Activated CD4-positive, alpha-beta T cell treated with anti-CD3 and anti-CD28 coated beads, Interleukin-2, amount 50 U/mL, for 16 hours (primary cell): ENCODE results near the gene ZBTB20.
"Not testable (repeated sequence)": the region's sequence is repeated elsewhere in the genome, so short reads cannot be mapped to it uniquely, and the experiment has no call there.

ENCODE experiments used
- DNase-seq: peaks from one replicate; pipeline ENCODE4 v3.0.0-alpha.2; 2020

ZBTB20 gene

GRCh38 chr3:114707252-114707860 lies 439.7 kb downstream of the ZBTB20 start:
- no peak for DNase-seq

DNA sequence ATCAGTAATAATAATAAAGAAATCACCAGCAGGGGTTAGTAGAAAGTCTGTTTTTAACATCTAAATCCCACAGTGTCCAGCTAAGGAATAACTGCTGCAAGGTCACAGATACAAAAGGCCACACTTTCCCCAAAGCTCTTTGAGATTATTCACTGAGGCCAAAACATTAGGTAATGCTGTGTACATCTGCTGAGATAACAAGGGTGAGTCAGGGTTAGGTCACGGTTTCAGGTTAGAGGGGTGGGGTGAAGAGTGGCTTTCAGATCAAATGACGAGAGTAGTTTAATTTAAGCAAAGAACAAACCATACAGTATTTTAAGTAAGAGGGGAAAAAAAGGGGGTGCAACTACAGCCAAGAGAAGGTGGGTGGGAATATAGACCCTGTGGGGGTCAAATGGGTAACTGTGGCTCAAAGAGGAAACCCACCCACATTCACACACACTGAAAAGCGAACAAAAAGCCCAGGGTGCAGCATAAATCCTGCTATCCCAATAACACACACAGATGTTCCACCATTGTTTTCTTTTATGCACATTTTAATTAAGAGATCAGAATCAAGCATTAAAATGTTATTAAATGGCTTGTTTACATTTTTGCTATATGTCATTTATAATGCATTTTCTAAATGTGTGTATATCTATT lies 440.4 kb downstream of the ZBTB20 start:
- DNase-seq: peak; percentile 25

DNA sequence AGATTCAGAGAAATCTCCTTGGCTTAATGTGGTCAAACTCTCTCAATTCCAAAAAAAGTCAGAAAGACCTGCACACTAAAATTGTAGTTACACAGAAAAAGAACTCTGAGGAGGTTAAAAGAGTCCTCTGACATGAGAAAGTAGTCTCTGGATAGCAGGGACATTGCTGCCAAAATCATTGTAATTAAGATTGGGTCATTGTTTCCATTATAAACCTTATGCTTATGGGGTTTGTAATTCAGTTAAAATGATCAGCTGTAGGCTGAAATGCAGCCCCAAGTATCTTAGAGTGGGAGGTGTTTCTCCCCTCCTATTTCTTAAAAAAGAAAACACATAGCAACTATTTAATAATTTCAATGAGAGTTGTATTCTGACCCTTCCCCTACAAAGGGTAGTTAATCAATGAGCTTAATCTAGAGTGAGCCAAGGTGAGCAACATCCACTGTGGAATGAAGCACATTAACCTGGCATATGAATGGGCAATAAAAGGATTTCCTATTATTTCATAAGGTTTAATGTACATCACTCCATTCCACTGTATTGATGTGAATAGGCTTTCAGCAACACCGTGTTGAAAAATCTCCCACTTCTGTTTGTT lies 446.4 kb downstream of the ZBTB20 start:
- DNase-seq: no peak

GRCh38 chr3:114698146-114699105 lies 448.7 kb downstream of the ZBTB20 start:
- DNase-seq: no peak

DNA sequence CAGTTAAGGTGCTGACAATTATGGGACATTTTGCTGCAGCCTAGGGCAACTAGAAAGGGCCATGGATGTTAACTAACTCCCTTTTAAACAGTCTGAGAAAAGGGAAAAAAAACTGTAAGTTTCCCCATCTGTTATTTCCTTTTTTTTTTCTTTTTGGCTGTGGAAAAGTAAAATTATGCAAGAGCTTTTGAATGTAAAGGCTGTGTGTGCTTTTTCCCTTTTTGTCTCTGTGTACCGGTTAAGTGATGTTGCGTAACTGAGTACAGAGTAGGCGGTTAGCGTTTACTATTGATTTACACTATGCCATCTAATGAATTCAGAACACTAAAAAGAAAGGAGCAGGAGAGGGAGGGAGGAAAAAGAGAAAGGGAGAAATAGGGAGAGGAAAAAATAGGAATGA lies 449.7 kb downstream of the ZBTB20 start:
- no peak for DNase-seq

GRCh38 chr3:114694251-114694650 lies 452.8 kb downstream of the ZBTB20 start:
- no peak for DNase-seq

GRCh38 chr3:114691871-114692270 lies 455.2 kb downstream of the ZBTB20 start:
- no peak for DNase-seq

DNA sequence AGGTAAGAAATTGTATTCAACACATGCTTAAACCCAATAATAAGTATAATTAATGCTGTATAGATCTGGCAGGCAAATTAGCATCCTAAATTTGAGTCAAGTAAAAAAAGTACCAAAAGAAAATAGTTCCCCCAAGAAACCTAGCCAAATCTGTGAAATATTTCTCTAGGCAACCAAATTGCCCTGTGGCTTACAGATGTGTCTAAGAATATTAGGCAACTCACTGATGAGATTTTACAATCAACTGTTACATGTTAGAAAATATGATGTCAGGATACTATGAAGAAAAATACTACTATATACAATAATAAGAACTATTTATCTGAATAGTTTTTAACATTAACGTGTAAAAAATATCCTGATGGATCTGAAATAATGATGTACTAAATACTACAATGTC lies 456.2 kb downstream of the ZBTB20 start:
- DNase-seq: no peak

DNA sequence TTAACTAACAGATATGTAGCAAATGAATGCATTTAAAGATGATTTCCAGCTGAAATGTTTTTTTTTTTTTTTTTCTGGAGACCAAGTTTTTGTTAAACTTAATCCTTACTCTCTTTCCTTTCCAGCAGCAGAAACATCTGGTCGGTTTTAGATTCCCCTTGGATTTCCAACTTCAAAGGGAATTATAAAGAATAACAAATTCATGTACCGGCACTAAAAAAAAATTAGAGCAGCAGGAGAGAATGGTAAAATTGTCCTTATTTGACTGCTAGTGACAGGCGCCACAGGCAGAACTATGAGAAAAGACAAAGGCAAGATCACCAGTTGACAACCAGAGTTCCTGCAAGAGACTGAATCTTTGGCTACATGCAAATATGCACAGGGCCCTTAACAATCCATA lies 459.9 kb downstream of the ZBTB20 start:
- DNase-seq: no peak

DNA sequence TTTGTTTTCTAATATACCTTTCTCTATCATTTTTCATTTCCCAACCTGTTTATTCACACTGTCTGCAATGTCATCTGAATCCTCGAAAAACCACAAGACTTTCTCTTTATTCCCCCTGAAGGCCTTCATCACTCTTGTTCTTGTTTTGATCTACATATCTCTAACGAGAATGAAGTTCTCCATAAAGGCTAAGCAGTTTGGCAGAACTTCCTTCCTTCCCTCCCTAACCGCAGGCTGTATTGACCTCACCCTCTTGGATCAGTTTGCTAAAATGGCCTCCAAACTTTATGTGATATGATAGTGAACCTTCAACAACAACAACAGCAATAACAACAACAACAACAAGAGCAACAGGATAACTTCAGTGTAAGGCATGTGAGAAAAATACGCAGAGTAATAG lies 460.5 kb downstream of the ZBTB20 start:
- no peak for DNase-seq

- no peak for DNase-seq
These were observed 461.9 kb downstream of the ZBTB20 start for GRCh38 chr3:114685161-114685560.

GRCh38 chr3:114680299-114680698 lies 466.8 kb downstream of the ZBTB20 start:
- DNase-seq: no peak

GRCh38 chr3:114679773-114680172 lies 467.3 kb downstream of the ZBTB20 start:
- not testable (repeated sequence) for DNase-seq

DNA sequence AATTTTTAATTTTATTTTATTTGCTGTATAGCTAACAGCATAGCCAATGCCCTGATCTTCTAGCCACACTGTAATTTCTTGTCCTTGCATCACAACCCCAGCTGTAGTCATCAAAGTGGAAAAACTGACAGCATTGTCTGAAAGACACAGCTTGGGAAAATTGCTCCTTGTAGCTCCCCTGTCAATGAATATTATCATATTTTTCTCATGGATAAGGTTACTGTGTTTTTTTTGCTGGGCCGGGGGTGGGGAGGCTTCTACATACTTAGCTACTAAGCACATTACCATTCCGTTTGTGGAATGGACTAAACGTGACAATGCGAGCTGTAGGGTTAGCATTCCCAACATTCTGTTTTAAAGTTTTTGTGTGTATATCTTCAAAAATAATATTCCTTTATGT lies 472.0 kb downstream of the ZBTB20 start:
- DNase-seq: no peak

- DNase-seq: no peak
These were observed 473.1 kb downstream of the ZBTB20 start for GRCh38 chr3:114674036-114674435.

GRCh38 chr3:114673481-114673880 lies 473.6 kb downstream of the ZBTB20 start:
- no peak for DNase-seq

- DNase-seq: no peak
These were observed 474.2 kb downstream of the ZBTB20 start for GRCh38 chr3:114672692-114673447.

DNA sequence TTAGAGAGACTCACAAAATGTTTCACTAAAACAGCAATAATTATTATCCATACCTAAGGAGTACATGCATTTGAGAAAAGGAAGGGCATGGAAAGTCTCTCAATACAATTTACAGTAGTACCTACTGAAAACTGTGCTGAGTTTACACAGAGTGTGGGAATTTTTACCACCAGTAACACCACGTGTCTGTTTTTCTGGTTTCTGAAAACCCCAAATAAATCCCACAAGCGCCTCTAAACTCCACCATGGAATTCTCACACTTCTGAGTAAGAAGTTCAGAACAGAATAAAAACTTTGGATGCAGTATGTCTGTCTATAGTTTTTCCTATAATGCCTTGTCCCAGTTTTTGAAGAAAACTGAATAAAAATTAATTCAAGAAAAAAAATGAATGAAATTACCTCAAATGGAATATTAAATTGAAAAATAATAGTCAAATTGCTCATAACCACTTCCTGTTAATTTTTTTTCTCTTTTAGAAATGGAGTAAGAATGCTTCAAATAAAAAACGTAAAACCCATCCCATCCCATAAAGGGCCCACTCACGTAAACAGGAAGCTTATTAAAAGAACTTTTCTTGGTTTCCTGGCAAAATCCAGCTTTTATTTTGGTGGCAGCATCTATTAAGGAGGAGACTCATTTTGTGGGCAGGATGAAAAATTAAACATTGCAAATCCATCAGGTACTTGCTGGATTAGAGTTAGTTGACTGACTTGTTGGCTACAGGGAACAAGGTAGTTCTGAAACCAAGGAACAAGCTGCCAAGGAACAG lies 475.2 kb downstream of the ZBTB20 start:
- no peak for DNase-seq

GRCh38 chr3:114669614-114670013 lies 477.5 kb downstream of the ZBTB20 start:
- DNase-seq: no peak

GRCh38 chr3:114668099-114668498 lies 479.0 kb downstream of the ZBTB20 start:
- no peak for DNase-seq

DNA sequence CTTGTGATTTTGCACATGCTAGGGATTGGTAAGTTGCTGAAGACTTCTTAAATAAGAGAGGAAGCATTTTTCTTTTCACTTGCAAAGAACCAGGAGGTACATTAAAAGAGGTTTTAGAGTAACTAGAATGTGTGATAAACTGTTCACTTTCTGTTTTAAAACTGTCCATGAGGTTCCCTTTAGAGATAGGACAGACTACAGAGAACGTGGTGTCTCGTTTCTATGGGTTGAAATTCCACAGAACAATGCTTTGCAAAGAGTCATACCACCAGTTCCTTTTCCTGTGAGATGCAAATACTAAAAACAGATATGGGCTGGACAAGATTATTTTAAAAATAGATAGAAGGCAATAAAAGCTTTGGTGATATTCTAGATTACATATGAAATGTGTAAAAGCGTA lies 480.5 kb downstream of the ZBTB20 start:
- no peak for DNase-seq

DNA sequence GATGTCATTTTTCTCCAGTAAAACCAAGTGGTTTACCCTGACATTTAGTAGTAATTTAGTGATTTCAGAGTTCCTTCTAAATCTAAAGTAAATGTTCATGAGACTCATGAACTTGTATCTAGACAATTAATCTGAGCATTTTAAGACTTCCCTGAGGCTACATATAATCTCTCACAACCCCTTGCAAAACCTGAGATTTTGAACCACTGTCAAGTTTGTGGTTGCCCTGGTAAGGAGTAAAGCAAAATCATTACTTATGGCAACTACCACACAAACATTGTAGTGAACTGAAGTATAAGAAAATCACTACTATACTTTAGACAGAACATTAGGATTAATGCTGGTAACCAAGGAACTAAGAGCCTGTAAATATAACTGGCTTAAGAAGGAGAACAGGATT lies 483.1 kb downstream of the ZBTB20 start:
- DNase-seq: no peak
